Measurements from ENCODE around the gene GMPPB. TPM values are rescaled to one million over a fixed set of nuclear protein-coding genes. Genes with fewer than 3 reads are reported as not detected.
A peak's percentile ranks its signal among the peaks of the same experiment; 100 is the strongest.

GMPPB gene
- total and polyA plus RNA-seq, 11 donors, result 7.6 to 53.7 (median 13.7) TPM

DNA sequence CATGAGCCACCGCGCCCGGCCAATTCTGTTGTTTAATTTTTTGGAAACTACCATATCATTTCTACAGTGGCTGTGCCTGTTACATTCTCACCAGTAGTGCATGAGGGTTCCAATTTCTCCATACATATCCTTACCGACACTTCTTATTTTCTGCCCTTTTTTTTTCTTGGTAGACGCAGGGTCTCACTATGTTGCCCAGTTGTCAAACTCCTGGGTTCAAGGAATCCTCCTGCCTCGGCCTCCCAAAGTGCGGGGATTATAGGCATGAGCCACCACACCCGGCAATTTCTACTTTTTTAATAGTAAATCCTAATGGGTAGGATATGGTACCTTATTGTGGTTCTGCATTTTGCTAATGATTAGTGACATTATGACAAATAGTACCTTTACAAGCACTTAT, 13.9 kb downstream of the GMPPB start:
- Histone ChIP-seq H3K4me3 (no peak overlapping the region), H3K27me3 (no peaks in the 10 kb centered on the region), H3K36me3 (peaks cover 0 to 57% (median 33%) of the 10 kb centered on the region in 9 donors), H3K9me3 (no peaks in the 10 kb centered on the region), H3K27ac (no peak overlapping the region), H3K4me1 (no peaks in the 10 kb centered on the region)
- 91 to 98% (median 96%) methylated on average over 8 of the region's 8 CpGs for WGBS, 4 donors
- ATAC-seq (no peak), DNase-seq (no peak)
- TF ChIP-seq, protein P1, sequence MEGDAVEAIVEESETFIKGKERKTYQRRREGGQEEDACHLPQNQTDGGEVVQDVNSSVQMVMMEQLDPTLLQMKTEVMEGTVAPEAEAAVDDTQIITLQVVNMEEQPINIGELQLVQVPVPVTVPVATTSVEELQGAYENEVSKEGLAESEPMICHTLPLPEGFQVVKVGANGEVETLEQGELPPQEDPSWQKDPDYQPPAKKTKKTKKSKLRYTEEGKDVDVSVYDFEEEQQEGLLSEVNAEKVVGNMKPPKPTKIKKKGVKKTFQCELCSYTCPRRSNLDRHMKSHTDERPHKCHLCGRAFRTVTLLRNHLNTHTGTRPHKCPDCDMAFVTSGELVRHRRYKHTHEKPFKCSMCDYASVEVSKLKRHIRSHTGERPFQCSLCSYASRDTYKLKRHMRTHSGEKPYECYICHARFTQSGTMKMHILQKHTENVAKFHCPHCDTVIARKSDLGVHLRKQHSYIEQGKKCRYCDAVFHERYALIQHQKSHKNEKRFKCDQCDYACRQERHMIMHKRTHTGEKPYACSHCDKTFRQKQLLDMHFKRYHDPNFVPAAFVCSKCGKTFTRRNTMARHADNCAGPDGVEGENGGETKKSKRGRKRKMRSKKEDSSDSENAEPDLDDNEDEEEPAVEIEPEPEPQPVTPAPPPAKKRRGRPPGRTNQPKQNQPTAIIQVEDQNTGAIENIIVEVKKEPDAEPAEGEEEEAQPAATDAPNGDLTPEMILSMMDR (IDR thresholded peaks at IDR 0.05), result no peak
- TF ChIP-seq POLR2A (IDR thresholded peaks at IDR 0.05), result no peak
- intact Hi-C loops (cut with DNase I), result loop anchor here in 6 of 10 donors (5.0 to 10.0 kb wide), 6 partner anchors 125 to 205 kb away; partner anchors contain the start of gene MST1R (in 2 of the 6)

DNA sequence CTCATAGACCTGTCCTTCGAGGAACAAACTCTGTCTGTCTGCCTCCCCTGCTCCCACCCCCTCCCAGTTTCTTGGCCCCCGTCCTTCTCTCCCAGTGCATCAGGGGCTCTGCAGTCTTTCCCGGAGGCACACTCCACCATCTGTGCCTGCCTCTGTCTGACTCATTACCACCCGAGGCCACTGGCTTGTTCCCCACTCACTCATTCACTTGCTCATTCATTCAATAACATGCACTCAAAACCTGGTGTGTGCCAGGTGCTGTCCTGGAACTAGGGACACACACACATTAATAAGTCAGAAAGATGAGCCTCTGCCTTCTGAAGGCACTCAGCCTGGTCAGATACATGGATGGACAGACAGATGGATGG, 16.7 kb downstream of the GMPPB start:
- 71 to 86% (median 78%) methylated on average over 4 of the region's 4 CpGs for WGBS, 4 donors
- ATAC-seq, result no peak
- Histone ChIP-seq H3K27ac (no peak overlapping the region), H3K27me3 (no peaks in the 10 kb centered on the region), H3K4me1 (peaks cover 0 to 4% (median 0%) of the 10 kb centered on the region in 12 donors), H3K4me3 (no peak overlapping the region), H3K9me3 (no peaks in the 10 kb centered on the region), H3K36me3 (peaks cover 0 to 66% (median 37%) of the 10 kb centered on the region in 9 donors)
- intact Hi-C loops (cut with DNase I), result loop anchor here in 4 of 10 donors (5.0 to 10.0 kb wide), 5 partner anchors 130 to 208 kb away; partner anchors contain the start of gene MST1R (in 1 of the 4)
- DNase-seq, result peak in 1 of 5 donors; percentile 4
- TF ChIP-seq, protein P1 (IDR thresholded peaks at IDR 0.05), result no peak
- no peak for TF ChIP-seq POLR2A (IDR thresholded peaks at IDR 0.05)

DNA sequence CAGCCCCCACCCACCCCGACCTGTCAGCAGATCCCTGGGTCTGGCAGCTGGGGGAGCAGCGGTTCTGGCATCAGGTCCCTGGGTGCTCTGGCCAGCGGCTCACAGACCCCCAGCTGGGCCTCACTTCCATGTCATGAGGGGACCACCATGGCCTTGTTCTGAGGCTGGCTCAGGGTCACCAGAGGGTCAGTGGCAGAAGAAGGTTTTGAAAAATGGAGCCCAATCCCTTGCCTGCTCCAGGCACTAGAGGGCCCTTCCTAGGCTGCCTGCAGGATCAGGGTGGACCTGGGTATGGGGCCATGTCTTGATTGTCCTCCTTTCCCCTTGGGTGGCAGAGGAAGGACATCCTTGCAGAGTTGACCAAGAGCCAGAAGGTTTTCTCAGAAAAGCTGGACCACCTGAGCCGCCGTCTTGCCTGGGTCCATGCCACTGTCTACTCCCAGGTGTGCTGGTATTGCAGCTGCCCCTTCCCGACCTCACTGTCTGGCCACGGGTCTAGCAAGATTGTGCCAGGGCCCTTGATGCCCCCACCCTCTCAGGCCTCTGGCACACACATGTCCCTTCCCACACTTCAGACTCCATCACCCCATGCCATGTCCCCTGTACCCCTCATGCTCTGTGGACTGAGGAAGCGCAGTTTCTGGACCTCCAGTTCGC, 17.2 kb downstream of the GMPPB start:
- 80 to 93% (median 85%) methylated on average over 6 to 9 of the region's 9 CpGs for WGBS, 4 donors
- peak in 2 of 5 donors; percentile 20 to 49 for DNase-seq
- intact Hi-C loops (cut with DNase I), result loop anchor here in 4 of 10 donors (5.0 to 10.0 kb wide), 5 partner anchors 131 to 208 kb away; partner anchors contain the start of gene MST1R (in 1 of the 4)

More for the DNA sequence above, 17.2 kb downstream of the GMPPB start:
- ATAC-seq, result no peak
- H3K27ac ChIP-seq, result no peak overlapping the region
- no peaks in the 10 kb centered on the region for H3K27me3 ChIP-seq
- H3K36me3 ChIP-seq, result peaks cover 0 to 68% (median 39%) of the 10 kb centered on the region in 9 donors
- TF ChIP-seq, protein P1 (IDR thresholded peaks at IDR 0.05), result no peak
- TF ChIP-seq POLR2A (IDR thresholded peaks at IDR 0.05), result no peak
- H3K4me1 ChIP-seq, result peaks cover 0 to 4% (median 0%) of the 10 kb centered on the region in 12 donors
- H3K9me3 ChIP-seq, result no peaks in the 10 kb centered on the region
- H3K4me3 ChIP-seq, result no peak overlapping the region

All from heart left ventricle (tissue), 16 donors.